ENCODE data around the gene LAMA4. TPM values are rescaled to one million over a fixed set of nuclear protein-coding genes. Genes with fewer than 3 reads are reported as not detected.

Gene LAMA4
- total RNA-seq, 1 experiment from 2014 or later: 1.1 TPM

DNA sequence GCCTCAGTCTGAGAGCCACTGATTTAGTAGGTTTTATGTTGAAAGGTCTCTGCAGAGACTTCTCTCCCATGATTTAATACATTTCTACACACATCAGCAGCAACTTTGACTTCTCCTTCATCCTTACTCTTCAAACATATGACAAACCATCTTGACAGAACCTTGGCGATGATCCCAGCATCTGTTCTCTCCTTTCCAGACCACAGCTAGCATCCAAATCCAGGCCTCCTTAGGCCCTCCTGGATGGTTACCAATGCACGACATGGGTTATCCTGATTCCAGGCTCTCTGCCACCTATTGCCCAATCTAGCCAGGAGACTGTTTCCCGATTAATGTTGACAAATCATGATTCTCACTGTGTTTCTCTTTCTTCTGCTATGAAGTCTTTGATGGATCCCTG, 16.8 kb downstream of the LAMA4 start:
- H3K4me3 Mint-ChIP-seq: no peak overlapping the region
- no peak overlapping the region for H2AFZ ChIP-seq (ENCODE audit: low read length)

More for the DNA sequence above, 16.8 kb downstream of the LAMA4 start:
- H3K27me3 Mint-ChIP-seq (ENCODE audit: low read depth): no peaks in the 10 kb centered on the region
- H2BK12ac ChIP-seq (ENCODE audit: insufficient read length, low read depth, low read length): no peak overlapping the region
- H3K27ac ChIP-seq (ENCODE audit: insufficient read length, low read depth, low read length): no peak overlapping the region
- no peak overlapping the region for H2BK5ac ChIP-seq (ENCODE audit: insufficient read length, low read length)
- no peak overlapping the region for H4K8ac ChIP-seq (replicated peaks; ENCODE audit: insufficient read length, low read depth, low read length)
- H2BK120ac ChIP-seq (ENCODE audit: low read depth, low read length, poor library complexity, severe bottlenecking): no peak overlapping the region
- no peak overlapping the region for H3T11ph ChIP-seq (ENCODE audit: low read length)
- no peak overlapping the region for H3K23ac ChIP-seq (ENCODE audit: insufficient read length, low read depth, low read length)
- H4K91ac ChIP-seq (ENCODE audit: insufficient read length, low read depth, low read length): no peak overlapping the region
- H3K56ac ChIP-seq (ENCODE audit: insufficient read length, low read depth, low read length): no peak overlapping the region
- no peak overlapping the region; a peak in 1 of 7 replicates for H3K27ac Mint-ChIP-seq
- H3K4ac ChIP-seq (ENCODE audit: low read depth, low read length): no peak overlapping the region
- WGBS (ENCODE audit: extremely low coverage, insufficient read length, low lambda C conversion rate): no CpG with 5 or more reads among the region's 3 CpGs
- H3K9me3 Mint-ChIP-seq: no peaks in the 10 kb centered on the region
- no peaks in the 10 kb centered on the region for H3K4me1 Mint-ChIP-seq
- no peak overlapping the region for H4K5ac ChIP-seq (ENCODE audit: insufficient read length, low read depth, low read length)
- no peak overlapping the region for H3K4me2 ChIP-seq (ENCODE audit: insufficient read depth, insufficient read length, low read length)
- H2BK15ac ChIP-seq (ENCODE audit: low read depth, low read length): no peak overlapping the region
- H3K18ac ChIP-seq (ENCODE audit: insufficient read length, low read depth, low read length): no peak overlapping the region
- H3K9me3 ChIP-seq (ENCODE audit: control insufficient read depth, low read depth, low read length): no peaks in the 10 kb centered on the region
- H3K4me1 ChIP-seq (ENCODE audit: insufficient read depth, low read length): no peaks in the 10 kb centered on the region
- H3K14ac ChIP-seq (ENCODE audit: insufficient read depth, low read length): no peak overlapping the region
- H3K27me3 ChIP-seq (ENCODE audit: insufficient read depth, low read length): no peaks in the 10 kb centered on the region
- H2AK5ac ChIP-seq (ENCODE audit: insufficient read length, low read length): no peak overlapping the region
- no peaks in the 10 kb centered on the region for H3K36me3 Mint-ChIP-seq (ENCODE audit: insufficient read depth in 1 of 3, low read depth in 3 of 3)
- H3K9ac ChIP-seq (ENCODE audit: extremely low read depth, insufficient read length, low read length): no peak overlapping the region
- no peaks in the 10 kb centered on the region for H4K20me1 ChIP-seq (ENCODE audit: control insufficient read depth, insufficient read depth, insufficient read length)
- H3K79me2 ChIP-seq (ENCODE audit: insufficient read depth, low read length): no peaks in the 10 kb centered on the region
- H3K23me2 ChIP-seq (ENCODE audit: insufficient read length, low read depth, low read length, poor library complexity, severe bottlenecking): no peaks in the 10 kb centered on the region
- DNase-seq: no peak
- TF ChIP-seq, protein P1, sequence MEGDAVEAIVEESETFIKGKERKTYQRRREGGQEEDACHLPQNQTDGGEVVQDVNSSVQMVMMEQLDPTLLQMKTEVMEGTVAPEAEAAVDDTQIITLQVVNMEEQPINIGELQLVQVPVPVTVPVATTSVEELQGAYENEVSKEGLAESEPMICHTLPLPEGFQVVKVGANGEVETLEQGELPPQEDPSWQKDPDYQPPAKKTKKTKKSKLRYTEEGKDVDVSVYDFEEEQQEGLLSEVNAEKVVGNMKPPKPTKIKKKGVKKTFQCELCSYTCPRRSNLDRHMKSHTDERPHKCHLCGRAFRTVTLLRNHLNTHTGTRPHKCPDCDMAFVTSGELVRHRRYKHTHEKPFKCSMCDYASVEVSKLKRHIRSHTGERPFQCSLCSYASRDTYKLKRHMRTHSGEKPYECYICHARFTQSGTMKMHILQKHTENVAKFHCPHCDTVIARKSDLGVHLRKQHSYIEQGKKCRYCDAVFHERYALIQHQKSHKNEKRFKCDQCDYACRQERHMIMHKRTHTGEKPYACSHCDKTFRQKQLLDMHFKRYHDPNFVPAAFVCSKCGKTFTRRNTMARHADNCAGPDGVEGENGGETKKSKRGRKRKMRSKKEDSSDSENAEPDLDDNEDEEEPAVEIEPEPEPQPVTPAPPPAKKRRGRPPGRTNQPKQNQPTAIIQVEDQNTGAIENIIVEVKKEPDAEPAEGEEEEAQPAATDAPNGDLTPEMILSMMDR (conservative IDR thresholded peaks at IDR 0.05): no peak
- H2BK20ac ChIP-seq (ENCODE audit: low read depth, low read length, poor library complexity, severe bottlenecking): no peak overlapping the region
- no peaks in the 10 kb centered on the region for H3K79me1 ChIP-seq (ENCODE audit: insufficient read depth, low read depth, low read length, poor library complexity, severe bottlenecking)
